Measurements from ENCODE around the gene QTRT2.

DNA sequence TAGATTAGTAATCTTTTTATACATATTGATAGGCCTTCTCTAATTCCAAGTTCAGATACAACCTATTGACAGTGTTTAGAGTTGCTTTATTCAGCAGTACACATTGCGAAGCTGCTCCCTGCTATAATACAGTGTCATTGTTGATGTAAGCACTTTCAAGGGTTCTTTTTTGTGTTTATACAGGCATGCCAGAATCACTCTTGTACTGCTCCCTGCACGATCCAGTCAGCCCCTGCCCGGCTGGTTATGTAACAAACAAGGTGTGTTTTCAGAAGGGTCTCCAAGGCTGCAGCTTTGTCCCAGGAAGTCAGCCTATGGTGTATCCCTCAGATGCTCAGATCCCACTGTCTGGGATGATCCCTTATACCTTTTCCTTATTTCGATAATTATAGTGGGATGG is 11.3 kb downstream of the QTRT2 start:
- TF ChIP-seq, protein P1, sequence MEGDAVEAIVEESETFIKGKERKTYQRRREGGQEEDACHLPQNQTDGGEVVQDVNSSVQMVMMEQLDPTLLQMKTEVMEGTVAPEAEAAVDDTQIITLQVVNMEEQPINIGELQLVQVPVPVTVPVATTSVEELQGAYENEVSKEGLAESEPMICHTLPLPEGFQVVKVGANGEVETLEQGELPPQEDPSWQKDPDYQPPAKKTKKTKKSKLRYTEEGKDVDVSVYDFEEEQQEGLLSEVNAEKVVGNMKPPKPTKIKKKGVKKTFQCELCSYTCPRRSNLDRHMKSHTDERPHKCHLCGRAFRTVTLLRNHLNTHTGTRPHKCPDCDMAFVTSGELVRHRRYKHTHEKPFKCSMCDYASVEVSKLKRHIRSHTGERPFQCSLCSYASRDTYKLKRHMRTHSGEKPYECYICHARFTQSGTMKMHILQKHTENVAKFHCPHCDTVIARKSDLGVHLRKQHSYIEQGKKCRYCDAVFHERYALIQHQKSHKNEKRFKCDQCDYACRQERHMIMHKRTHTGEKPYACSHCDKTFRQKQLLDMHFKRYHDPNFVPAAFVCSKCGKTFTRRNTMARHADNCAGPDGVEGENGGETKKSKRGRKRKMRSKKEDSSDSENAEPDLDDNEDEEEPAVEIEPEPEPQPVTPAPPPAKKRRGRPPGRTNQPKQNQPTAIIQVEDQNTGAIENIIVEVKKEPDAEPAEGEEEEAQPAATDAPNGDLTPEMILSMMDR (IDR thresholded peaks at IDR 0.05) = no peak
- no peak for TF ChIP-seq POLR2A (IDR thresholded peaks at IDR 0.05)
- TF ChIP-seq EP300 (IDR thresholded peaks at IDR 0.05; ENCODE audit: low read depth) = no peak
